ENCODE measurements around the gene C17orf67. TPM values are rescaled to one million over a fixed set of nuclear protein-coding genes. Genes with fewer than 3 reads are reported as not detected.

Gene C17orf67
- total and polyA plus RNA-seq, 9 donors = 1.5 to 6.0 (median 3.2) TPM

GRCh38 chr17:56867948-56868376 is 34.2 kb upstream of the C17orf67 start:
- TF ChIP-seq CTCF (IDR thresholded peaks at IDR 0.05) (no peak), POLR2A (IDR thresholded peaks at IDR 0.05) (no peak), EP300 (IDR thresholded peaks at IDR 0.05) (no peak)
- Histone ChIP-seq H3K27me3 (no peaks in the 10 kb centered on the region), H3K27ac (no peak overlapping the region), H3K9me3 (no peaks in the 10 kb centered on the region), H3K4me1 (ENCODE audit: insufficient read depth) (no peaks in the 10 kb centered on the region), H3K4me3 (no peak overlapping the region), H3K36me3 (no peaks in the 10 kb centered on the region)
- 39 to 42% (median 41%) methylated on average over 2 of the region's 2 CpGs for WGBS, 3 donors
- intact Hi-C loops (cut with DNase I) = no loop called here
- no peak for DNase-seq

GRCh38 chr17:56866496-56866895 is 32.8 kb upstream of the C17orf67 start:
- WGBS, 3 donors = 64 to 96% (median 71%) methylated on average over 3 of the region's 3 CpGs
- no peak overlapping the region for H3K4me3 ChIP-seq
- H3K27ac ChIP-seq = no peak overlapping the region
- no peaks in the 10 kb centered on the region for H3K9me3 ChIP-seq
- intact Hi-C loops (cut with DNase I) = no loop called here
- no peaks in the 10 kb centered on the region for H3K36me3 ChIP-seq
- no peak for DNase-seq
- no peak for TF ChIP-seq EP300 (IDR thresholded peaks at IDR 0.05)
- TF ChIP-seq CTCF (IDR thresholded peaks at IDR 0.05) = no peak
- TF ChIP-seq POLR2A (IDR thresholded peaks at IDR 0.05) = no peak
- no peaks in the 10 kb centered on the region for H3K4me1 ChIP-seq (ENCODE audit: insufficient read depth)
- H3K27me3 ChIP-seq = no peaks in the 10 kb centered on the region

- no peak for TF ChIP-seq POLR2A (IDR thresholded peaks at IDR 0.05)
- no peak for TF ChIP-seq CTCF (IDR thresholded peaks at IDR 0.05)
- TF ChIP-seq EP300 (IDR thresholded peaks at IDR 0.05) = no peak
- DNase-seq = no peak
- no peaks in the 10 kb centered on the region for H3K4me1 ChIP-seq (ENCODE audit: insufficient read depth)
- no peak overlapping the region for H3K4me3 ChIP-seq
- intact Hi-C loops (cut with DNase I) = no loop called here
- H3K27ac ChIP-seq = no peak overlapping the region
- no peaks in the 10 kb centered on the region for H3K9me3 ChIP-seq
- no peaks in the 10 kb centered on the region for H3K36me3 ChIP-seq
- no peaks in the 10 kb centered on the region for H3K27me3 ChIP-seq
- 92 to 97% (median 97%) methylated on average over 5 of the region's 5 CpGs for WGBS, 3 donors
Measured at GRCh38 chr17:56866076-56866475, 32.4 kb upstream of the C17orf67 start.

- H3K36me3 ChIP-seq = no peaks in the 10 kb centered on the region
- no peaks in the 10 kb centered on the region for H3K4me1 ChIP-seq (ENCODE audit: insufficient read depth)
- no peak for DNase-seq
- TF ChIP-seq EP300 (IDR thresholded peaks at IDR 0.05) = no peak
- no peak for TF ChIP-seq CTCF (IDR thresholded peaks at IDR 0.05)
- TF ChIP-seq POLR2A (IDR thresholded peaks at IDR 0.05) = no peak
- H3K9me3 ChIP-seq = no peaks in the 10 kb centered on the region
- no peak overlapping the region for H3K27ac ChIP-seq
- H3K27me3 ChIP-seq = no peaks in the 10 kb centered on the region
- no peak overlapping the region for H3K4me3 ChIP-seq
- intact Hi-C loops (cut with DNase I) = no loop called here
- WGBS, 3 donors = 70 to 80% (median 72%) methylated on average over 3 of the region's 3 CpGs
Measured at GRCh38 chr17:56863974-56864373, 30.3 kb upstream of the C17orf67 start.
